OCI-LY1 (cell line): ENCODE measurements around the gene EIF2B2.

Source experiments
- EZH2 ChIP-seq: fragments of 200-600 bp; sonication (generic), shearing (Covaris generic); IDR thresholded peaks from 2 replicates; pipeline ENCODE4 v1.8.0; 2017; ENCODE audit warnings: borderline replicate concordance, mixed run types, mild to moderate bottlenecking, antibody characterized with exemption, low read length, moderate library complexity, mixed read lengths
- TF ChIP-seq, protein P1 (sequence below): fragments of 200-600 bp; sonication (generic), shearing (Covaris generic); IDR thresholded peaks from 2 replicates; pipeline ENCODE4 v1.5.1; 2017; ENCODE audit warnings: mild to moderate bottlenecking, antibody characterized with exemption, low read length, moderate library complexity, mixed read lengths

- TF ChIP-seq, protein P1, sequence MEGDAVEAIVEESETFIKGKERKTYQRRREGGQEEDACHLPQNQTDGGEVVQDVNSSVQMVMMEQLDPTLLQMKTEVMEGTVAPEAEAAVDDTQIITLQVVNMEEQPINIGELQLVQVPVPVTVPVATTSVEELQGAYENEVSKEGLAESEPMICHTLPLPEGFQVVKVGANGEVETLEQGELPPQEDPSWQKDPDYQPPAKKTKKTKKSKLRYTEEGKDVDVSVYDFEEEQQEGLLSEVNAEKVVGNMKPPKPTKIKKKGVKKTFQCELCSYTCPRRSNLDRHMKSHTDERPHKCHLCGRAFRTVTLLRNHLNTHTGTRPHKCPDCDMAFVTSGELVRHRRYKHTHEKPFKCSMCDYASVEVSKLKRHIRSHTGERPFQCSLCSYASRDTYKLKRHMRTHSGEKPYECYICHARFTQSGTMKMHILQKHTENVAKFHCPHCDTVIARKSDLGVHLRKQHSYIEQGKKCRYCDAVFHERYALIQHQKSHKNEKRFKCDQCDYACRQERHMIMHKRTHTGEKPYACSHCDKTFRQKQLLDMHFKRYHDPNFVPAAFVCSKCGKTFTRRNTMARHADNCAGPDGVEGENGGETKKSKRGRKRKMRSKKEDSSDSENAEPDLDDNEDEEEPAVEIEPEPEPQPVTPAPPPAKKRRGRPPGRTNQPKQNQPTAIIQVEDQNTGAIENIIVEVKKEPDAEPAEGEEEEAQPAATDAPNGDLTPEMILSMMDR = no peak
- no peak for TF ChIP-seq EZH2
These were observed 28.8 kb upstream of the EIF2B2 start for GRCh38 chr14:74973905-74974363.
